ENCODE measurements around the gene AHCY.

DNA sequence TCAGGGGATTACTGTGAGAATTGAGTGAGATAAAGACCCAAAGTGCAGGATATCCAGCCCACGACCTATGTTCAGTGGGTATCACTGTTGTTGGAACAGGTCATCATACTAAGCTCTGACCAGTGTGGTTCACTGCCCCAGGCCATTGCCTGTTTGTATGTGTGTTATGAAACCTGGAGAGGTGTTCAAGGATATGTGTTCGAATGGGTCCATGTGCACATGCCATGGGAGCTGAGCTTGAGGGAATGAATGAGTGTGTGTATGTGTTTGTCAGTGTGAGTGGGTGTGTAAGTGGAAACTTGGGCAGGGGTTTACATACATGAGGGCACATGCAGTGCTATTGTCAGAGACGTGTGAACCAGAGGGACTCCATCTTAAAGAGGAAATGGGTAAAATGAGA is 17.7 kb upstream of the AHCY start:
- no peak for TF ChIP-seq CEBPB (IDR thresholded peaks at IDR 0.05)
- no peak for TF ChIP-seq TEAD4 (IDR thresholded peaks at IDR 0.05)
- TF ChIP-seq EP300 (IDR thresholded peaks at IDR 0.05; ENCODE audit: borderline replicate concordance): no peak
- no peak for TF ChIP-seq REST (IDR thresholded peaks at IDR 0.05; ENCODE audit: low read depth)

Measured in Ishikawa (cell line).